ENCODE results near the gene GAB1.

Gene GAB1

DNA sequence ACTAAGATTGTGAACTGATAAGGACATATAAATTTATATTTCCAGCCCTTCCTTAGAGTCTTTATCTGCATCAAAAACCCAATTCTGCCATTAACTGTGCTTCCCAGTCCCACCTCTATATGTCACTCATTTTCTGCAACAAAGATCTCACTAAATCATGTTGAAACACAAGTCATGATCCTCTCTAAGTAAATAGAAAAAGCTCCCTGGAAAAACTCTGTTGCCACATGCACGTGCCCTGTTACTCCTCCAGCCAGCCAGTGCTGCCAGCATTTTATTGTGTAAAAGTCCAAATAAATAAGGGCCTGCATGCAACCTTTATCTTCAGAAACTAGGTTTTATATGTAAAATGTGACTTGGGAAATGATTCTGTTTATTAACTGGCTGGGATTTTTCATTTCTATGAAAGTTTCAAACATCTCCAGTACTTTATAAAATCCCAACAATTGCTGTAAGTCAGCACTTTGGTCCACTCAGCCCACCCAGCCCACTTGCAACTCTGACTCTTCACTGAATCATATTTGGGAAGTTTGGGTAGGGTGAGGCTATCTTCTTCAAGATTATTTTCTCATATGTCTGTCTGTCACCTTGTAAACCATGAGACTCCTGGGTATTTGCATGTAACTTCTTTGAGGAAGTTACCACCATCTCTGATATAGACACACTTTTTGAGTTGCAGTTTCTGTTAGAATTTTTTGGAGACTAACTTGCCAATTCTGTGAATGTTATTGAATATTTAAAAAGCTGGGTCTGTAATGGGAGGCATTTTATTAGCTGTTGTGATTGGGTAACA, 136.9 kb downstream of the GAB1 start:
- no peak overlapping the region for H3K4me3 Mint-ChIP-seq
- H3K9me3 Mint-ChIP-seq: no peaks in the 10 kb centered on the region
- H3K4me1 Mint-ChIP-seq: no peaks in the 10 kb centered on the region
- peaks cover 9% of the 10 kb centered on the region for H3K27me3 Mint-ChIP-seq
- H3K27ac Mint-ChIP-seq: no peak overlapping the region
- no peak for ATAC-seq
- no peaks in the 10 kb centered on the region for H3K36me3 Mint-ChIP-seq (ENCODE audit: low read depth)
- no peak for DNase-seq

DNA sequence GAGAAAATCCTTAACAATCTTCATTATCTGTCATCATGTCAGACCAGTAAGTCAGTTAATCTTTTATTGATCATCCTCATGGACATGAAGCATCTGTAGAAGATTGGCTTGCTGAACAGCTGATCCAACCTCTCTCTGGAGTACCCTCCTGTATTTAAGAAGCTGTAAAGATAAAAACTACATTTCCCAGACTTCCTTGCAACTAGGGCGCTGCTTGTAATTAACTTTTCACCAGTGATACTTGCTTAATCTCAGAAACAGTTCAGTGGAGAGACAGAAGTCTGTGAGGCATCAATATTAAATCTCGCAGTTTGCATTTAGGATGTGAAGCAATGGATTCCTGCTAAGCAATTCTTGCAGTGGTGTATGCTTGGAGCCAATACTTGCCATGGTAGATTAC, 140.8 kb downstream of the GAB1 start:
- peaks cover 2% of the 10 kb centered on the region for H3K27me3 Mint-ChIP-seq
- no peaks in the 10 kb centered on the region for H3K4me1 Mint-ChIP-seq
- no peaks in the 10 kb centered on the region for H3K36me3 Mint-ChIP-seq (ENCODE audit: low read depth)
- no peak for DNase-seq
- no peak for ATAC-seq
- H3K27ac Mint-ChIP-seq: no peak overlapping the region
- no peaks in the 10 kb centered on the region for H3K9me3 Mint-ChIP-seq
- no peak overlapping the region for H3K4me3 Mint-ChIP-seq

DNA sequence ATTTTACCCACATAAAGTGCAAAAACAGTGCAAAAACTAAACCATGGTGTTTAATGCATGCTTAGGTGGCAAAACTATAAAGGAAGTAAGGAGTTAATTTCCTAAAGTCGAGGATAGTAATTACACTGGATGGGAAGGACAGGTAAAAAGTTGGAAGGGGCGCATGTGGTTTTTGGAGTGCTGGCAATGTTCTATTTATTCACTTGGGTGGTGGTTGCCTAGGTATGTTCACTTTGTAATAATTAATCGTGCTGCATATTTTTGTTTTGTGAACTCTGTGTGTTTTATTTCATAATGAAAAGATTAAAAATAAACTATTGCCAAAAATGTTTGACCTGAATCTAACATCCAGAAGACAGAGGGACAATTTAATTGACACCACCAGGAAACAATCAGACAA, 144.7 kb downstream of the GAB1 start:
- DNase-seq: no peak
- no peak overlapping the region for H3K27ac Mint-ChIP-seq
- H3K9me3 Mint-ChIP-seq: no peaks in the 10 kb centered on the region
- H3K27me3 Mint-ChIP-seq: peaks cover 6% of the 10 kb centered on the region
- no peaks in the 10 kb centered on the region for H3K4me1 Mint-ChIP-seq
- no peak overlapping the region for H3K4me3 Mint-ChIP-seq
- no peaks in the 10 kb centered on the region for H3K36me3 Mint-ChIP-seq (ENCODE audit: low read depth)
- ATAC-seq: no peak

DNA sequence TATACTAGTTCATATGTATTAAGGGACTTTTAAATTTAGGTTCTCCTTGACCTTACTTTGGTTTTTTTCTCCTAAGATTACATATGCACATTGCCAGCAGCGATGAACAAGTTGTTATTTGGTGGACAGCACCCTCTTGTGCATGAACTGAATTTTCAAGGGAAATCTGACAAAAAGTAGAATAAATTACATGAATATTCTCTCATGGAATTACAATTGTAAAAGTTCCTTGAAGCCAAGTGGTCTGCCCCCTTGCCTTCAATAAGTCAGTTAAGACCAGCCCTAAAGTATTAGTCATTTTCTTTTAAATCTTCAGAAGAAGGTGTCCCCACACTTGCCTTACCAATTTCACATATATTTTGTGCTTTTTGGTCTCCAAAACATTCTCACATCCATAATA, 146.2 kb downstream of the GAB1 start:
- Mint-ChIP-seq H3K27ac (no peak overlapping the region), H3K4me1 (no peaks in the 10 kb centered on the region), H3K9me3 (no peaks in the 10 kb centered on the region), H3K27me3 (peaks cover 6% of the 10 kb centered on the region), H3K36me3 (ENCODE audit: low read depth) (no peaks in the 10 kb centered on the region), H3K4me3 (no peak overlapping the region)
- no peak for ATAC-seq
- no peak for DNase-seq

DNA sequence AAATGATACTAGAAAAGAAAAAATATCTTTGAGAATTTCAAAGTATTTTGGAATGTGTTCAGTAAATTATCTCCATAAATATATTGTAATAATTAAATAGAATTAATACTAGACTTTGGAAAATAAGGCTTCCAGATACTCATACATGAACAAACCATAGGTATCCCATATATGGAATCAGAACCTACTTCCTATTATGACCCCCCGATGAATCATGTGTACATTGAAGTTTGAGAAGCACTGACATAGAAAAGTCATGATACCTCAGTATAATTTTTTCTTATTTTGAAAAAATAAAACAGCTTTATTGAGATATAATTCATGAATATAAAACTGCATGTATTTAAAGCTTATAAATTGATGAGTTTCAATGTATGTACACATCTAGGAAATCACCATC, 149.6 kb downstream of the GAB1 start:
- ATAC-seq: no peak
- H3K36me3 Mint-ChIP-seq (ENCODE audit: low read depth): no peaks in the 10 kb centered on the region

GRCh38 chr4:143488687-143489086, 152.0 kb downstream of the GAB1 start:
- no peak overlapping the region for H3K4me3 Mint-ChIP-seq
- H3K27me3 Mint-ChIP-seq: peaks cover 9% of the 10 kb centered on the region
- H3K36me3 Mint-ChIP-seq (ENCODE audit: low read depth): no peaks in the 10 kb centered on the region
- H3K27ac Mint-ChIP-seq: no peak overlapping the region
- DNase-seq (no peak), ATAC-seq (no peak)
- no peaks in the 10 kb centered on the region for H3K9me3 Mint-ChIP-seq
- H3K4me1 Mint-ChIP-seq: no peaks in the 10 kb centered on the region

More for the DNA sequence above, 149.6 kb downstream of the GAB1 start:
- Mint-ChIP-seq H3K4me1 (no peaks in the 10 kb centered on the region), H3K4me3 (no peak overlapping the region), H3K27ac (no peak overlapping the region), H3K27me3 (peaks cover 6% of the 10 kb centered on the region), H3K9me3 (no peaks in the 10 kb centered on the region)
- no peak for DNase-seq

DNA sequence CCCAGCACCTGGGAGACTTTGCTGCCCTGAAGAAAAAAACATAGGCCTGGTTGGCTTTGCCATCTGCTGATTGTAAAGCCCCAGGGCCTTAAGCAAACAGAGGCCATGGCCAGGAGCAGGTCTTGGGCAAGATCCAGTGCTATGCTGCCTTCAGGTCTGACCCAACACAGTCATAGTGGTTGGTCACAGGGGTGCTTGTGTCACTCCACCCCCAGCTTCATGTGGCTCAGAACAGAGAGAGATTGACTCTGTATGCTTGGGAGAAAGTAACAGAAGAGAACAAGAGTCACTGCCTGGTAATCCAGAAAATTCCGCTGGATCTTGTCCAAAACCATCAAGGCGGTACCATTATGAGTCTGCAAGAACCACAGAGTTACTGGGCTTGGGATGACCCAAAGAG, 152.4 kb downstream of the GAB1 start:
- no peak for ATAC-seq
- DNase-seq: no peak

GRCh38 chr4:143498021-143498420, 161.3 kb downstream of the GAB1 start:
- DNase-seq: no peak

More for the DNA sequence above, 152.4 kb downstream of the GAB1 start:
- Mint-ChIP-seq H3K36me3 (ENCODE audit: low read depth) (no peaks in the 10 kb centered on the region), H3K27me3 (peaks cover 9% of the 10 kb centered on the region), H3K9me3 (no peaks in the 10 kb centered on the region), H3K27ac (no peak overlapping the region), H3K4me1 (no peaks in the 10 kb centered on the region), H3K4me3 (no peak overlapping the region)

DNA sequence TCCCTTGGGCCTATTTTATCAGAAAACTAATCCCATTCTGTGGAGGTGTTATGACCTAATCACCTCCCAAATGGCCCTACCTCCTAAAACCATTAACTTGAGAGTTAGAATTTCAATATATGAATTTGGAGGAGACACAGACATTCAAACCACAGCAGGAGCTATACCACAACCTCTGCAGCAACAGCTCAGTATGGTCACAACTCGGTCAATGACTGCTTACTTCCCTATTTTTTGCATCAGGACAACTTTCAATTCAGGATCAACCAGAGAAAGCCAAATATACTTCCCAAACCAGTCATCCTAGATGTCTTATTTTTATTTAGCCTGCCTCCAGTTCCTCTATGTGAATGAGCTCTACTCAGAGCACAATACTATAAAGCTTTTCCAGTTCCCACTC, 165.6 kb downstream of the GAB1 start:
- DNase-seq: no peak
- Mint-ChIP-seq H3K4me3 (no peak overlapping the region), H3K27ac (no peak overlapping the region), H3K36me3 (ENCODE audit: low read depth) (no peaks in the 10 kb centered on the region), H3K9me3 (no peaks in the 10 kb centered on the region), H3K27me3 (no peaks in the 10 kb centered on the region), H3K4me1 (no peaks in the 10 kb centered on the region)
- ATAC-seq: no peak

More at GRCh38 chr4:143498021-143498420, 161.3 kb downstream of the GAB1 start:
- Mint-ChIP-seq H3K9me3 (no peaks in the 10 kb centered on the region), H3K4me1 (no peaks in the 10 kb centered on the region), H3K27me3 (no peaks in the 10 kb centered on the region), H3K4me3 (no peak overlapping the region), H3K27ac (no peak overlapping the region), H3K36me3 (ENCODE audit: low read depth) (no peaks in the 10 kb centered on the region)
- no peak for ATAC-seq

DNA sequence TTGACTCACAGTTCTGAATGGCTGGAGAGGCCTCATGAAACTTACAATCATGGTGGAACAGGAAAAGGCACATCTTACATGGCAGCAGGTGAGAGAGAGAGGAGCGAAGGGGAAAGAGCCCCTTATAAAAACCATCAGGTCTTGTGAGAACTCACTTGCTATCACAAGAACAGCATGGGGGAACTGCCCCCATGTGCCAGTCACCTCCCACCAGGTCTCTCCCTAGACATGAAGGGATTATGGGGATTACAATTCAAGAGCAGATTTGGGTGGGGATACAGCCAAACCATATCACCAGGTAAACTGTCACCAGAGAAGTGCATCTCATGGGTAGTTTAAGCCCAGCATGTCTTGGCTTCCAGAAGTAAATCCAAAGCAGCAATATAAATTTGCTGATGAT, 169.4 kb downstream of the GAB1 start:
- Mint-ChIP-seq H3K27me3 (no peaks in the 10 kb centered on the region), H3K4me1 (no peaks in the 10 kb centered on the region), H3K27ac (no peak overlapping the region), H3K36me3 (ENCODE audit: low read depth) (no peaks in the 10 kb centered on the region), H3K9me3 (no peaks in the 10 kb centered on the region), H3K4me3 (no peak overlapping the region)
- DNase-seq (no peak), ATAC-seq (no peak)

- ATAC-seq (no peak), DNase-seq (no peak)
- Mint-ChIP-seq H3K36me3 (ENCODE audit: low read depth) (peaks cover 22% of the 10 kb centered on the region), H3K9me3 (no peaks in the 10 kb centered on the region), H3K4me3 (peak overlapping the region; percentile 99), H3K27me3 (no peaks in the 10 kb centered on the region), H3K4me1 (peaks cover 27% of the 10 kb centered on the region), H3K27ac (no peak overlapping the region)
Observed at GRCh38 chr4:143511906-143512305, 175.2 kb downstream of the GAB1 start.

DNA sequence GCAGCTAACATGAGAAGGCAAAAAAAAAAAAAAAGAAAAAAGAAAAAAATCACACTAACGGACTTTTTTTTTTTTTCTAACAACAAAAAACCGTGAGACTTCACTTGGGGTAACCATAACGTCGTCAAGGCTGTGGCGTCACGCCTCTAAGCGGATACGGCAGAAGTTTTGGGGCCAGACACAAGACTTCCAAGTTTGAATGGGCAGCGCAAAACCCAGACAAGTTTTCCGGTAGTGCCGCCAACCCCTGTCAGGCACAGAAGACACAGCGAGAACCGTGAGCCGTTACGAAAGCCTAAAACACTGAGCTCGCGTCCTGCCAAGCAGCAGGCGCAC, 176.3 kb downstream of the GAB1 start:
- Mint-ChIP-seq H3K27me3 (no peaks in the 10 kb centered on the region), H3K27ac (peak overlapping the region; percentile 96), H3K4me1 (peaks cover 37% of the 10 kb centered on the region), H3K4me3 (peak overlapping the region; percentile 99), H3K9me3 (no peaks in the 10 kb centered on the region), H3K36me3 (ENCODE audit: low read depth) (peaks cover 33% of the 10 kb centered on the region)
- peak; percentile 40 for ATAC-seq
- DNase-seq: no peak

GRCh38 chr4:143513314-143514168, 176.9 kb downstream of the GAB1 start, which contains the start of gene SMARCA5:
SMARCA5 (plus strand) TSS chr4:143513702; CDS start chr4:143513925, 223 bp downstream.
- peaks cover 42% of the 10 kb centered on the region for H3K4me1 Mint-ChIP-seq
- H3K36me3 Mint-ChIP-seq (ENCODE audit: low read depth): peaks cover 36% of the 10 kb centered on the region
- no peaks in the 10 kb centered on the region for H3K9me3 Mint-ChIP-seq
- peak; percentile 88 for ATAC-seq
- H3K4me3 Mint-ChIP-seq: peak within 1 kb of the TSS; percentile 99
- H3K27ac Mint-ChIP-seq: peak within 1 kb of the TSS; percentile 96
- no peaks in the 10 kb centered on the region for H3K27me3 Mint-ChIP-seq
- peak; percentile 96 for DNase-seq

DNA sequence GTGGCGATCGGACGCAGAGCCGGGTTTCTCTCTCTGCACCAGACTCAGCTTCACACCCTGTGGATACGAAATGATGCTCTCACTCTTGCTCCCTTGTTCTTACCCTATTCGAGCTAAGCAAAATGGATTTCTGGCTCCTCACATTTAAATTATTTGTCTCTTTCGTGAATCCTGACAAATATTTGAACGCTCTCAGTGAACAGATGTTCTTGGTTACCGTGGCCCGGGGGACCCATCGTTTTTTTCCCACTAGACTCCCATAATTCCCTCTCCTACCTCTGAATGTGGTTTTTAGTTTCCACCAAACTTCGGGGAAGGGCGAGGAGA, 177.5 kb downstream of the GAB1 start:
- H3K36me3 Mint-ChIP-seq (ENCODE audit: low read depth): peaks cover 41% of the 10 kb centered on the region
- H3K9me3 Mint-ChIP-seq: no peaks in the 10 kb centered on the region
- peak overlapping the region; percentile 99 for H3K4me3 Mint-ChIP-seq
- H3K27me3 Mint-ChIP-seq: no peaks in the 10 kb centered on the region
- H3K4me1 Mint-ChIP-seq: peaks cover 46% of the 10 kb centered on the region
- peak; percentile 8 for ATAC-seq
- H3K27ac Mint-ChIP-seq: peak overlapping the region; percentile 96
- DNase-seq: no peak

GRCh38 chr4:143514497-143514896, 177.8 kb downstream of the GAB1 start:
- ATAC-seq (no peak), DNase-seq (peak; percentile 20)
- Mint-ChIP-seq H3K36me3 (ENCODE audit: low read depth) (peaks cover 45% of the 10 kb centered on the region), H3K27me3 (no peaks in the 10 kb centered on the region), H3K4me1 (peaks cover 50% of the 10 kb centered on the region), H3K4me3 (peak overlapping the region; percentile 99), H3K27ac (peak overlapping the region; percentile 96), H3K9me3 (no peaks in the 10 kb centered on the region)
